MM.1S (cell line): ENCODE results near the gene ITGA3.

Experiments used
- DNase-seq: peaks from one replicate; pipeline ENCODE4 v3.0.0-alpha.2; 2015
- H2AFZ ChIP-seq: fragments of 300-600 bp; sonication (generic); 2 replicates; pipeline ENCODE4 v1.6.0; 2016; ENCODE audit warnings: antibody characterized with exemption, low read length
- H3F3A ChIP-seq: fragments of 300-600 bp; sonication (generic); 2 replicates; pipeline ENCODE4 v1.6.1; 2016; ENCODE audit warnings: mild to moderate bottlenecking, antibody characterized with exemption, low read length, moderate library complexity, mixed read lengths; ENCODE audit not compliant: insufficient read depth
- H3K27ac ChIP-seq: fragments of 300-600 bp; sonication (generic); 2 replicates; pipeline ENCODE4 v1.5.1; 2016; ENCODE audit warnings: mild to moderate bottlenecking, low read length
- H3K27me3 ChIP-seq: fragments of 300-600 bp; sonication (generic); replicated peaks from 2 replicates; pipeline ENCODE4 v1.6.0; 2016; ENCODE audit warnings: low read length; ENCODE audit not compliant: insufficient read depth
- H3K36me3 ChIP-seq: fragments of 300-600 bp; sonication (generic); replicated peaks from 2 replicates; pipeline ENCODE4 v1.6.1; 2016; ENCODE audit warnings: mild to moderate bottlenecking, low read length, mixed read lengths; ENCODE audit not compliant: insufficient read depth
- H3K4me1 ChIP-seq: fragments of 300-600 bp; sonication (generic); 2 replicates; pipeline ENCODE4 v1.6.1; 2016; ENCODE audit warnings: low read length, mixed read lengths
- H3K4me2 ChIP-seq: fragments of 300-600 bp; sonication (generic); 2 replicates; pipeline ENCODE4 v1.6.0; 2016; ENCODE audit warnings: low read depth, low read length
- H3K4me3 ChIP-seq: fragments of 300-600 bp; sonication (generic); 2 replicates; pipeline ENCODE4 v1.5.1; 2016; ENCODE audit warnings: low read length, mixed read lengths
- H3K79me2 ChIP-seq: fragments of 300-600 bp; sonication (generic); 2 replicates; pipeline ENCODE4 v1.6.1; 2016; ENCODE audit warnings: mixed run types, low read length, mixed read lengths
- H3K9ac ChIP-seq: fragments of 300-600 bp; sonication (generic); 2 replicates; pipeline ENCODE4 v1.6.1; 2016; ENCODE audit warnings: low read length, mixed read lengths
- H3K9me2 ChIP-seq: fragments of 300-600 bp; sonication (generic); replicated peaks from 2 replicates; pipeline ENCODE4 v1.6.1; 2016; ENCODE audit warnings: mild to moderate bottlenecking, low read length, mixed read lengths; ENCODE audit not compliant: insufficient read depth
- H3K9me3 ChIP-seq: fragments of 300-600 bp; sonication (generic); replicated peaks from 2 replicates; pipeline ENCODE4 v1.6.1; 2016; ENCODE audit warnings: mild to moderate bottlenecking, low read length, mixed read lengths; ENCODE audit not compliant: insufficient read depth
- H4K20me1 ChIP-seq: fragments of 300-600 bp; sonication (generic); 2 replicates; pipeline ENCODE4 v1.6.1; 2016; ENCODE audit warnings: mild to moderate bottlenecking, low read length, moderate library complexity, mixed read lengths; ENCODE audit not compliant: insufficient read depth
- EZH2 ChIP-seq: fragments of 300-600 bp; sonication (generic); optimal IDR thresholded peaks from 2 replicates; pipeline ENCODE3; 2017; ENCODE audit warnings: low read depth, mild to moderate bottlenecking, antibody characterized with exemption, low read length, mixed read lengths
- EZH2phosphoT487 ChIP-seq: fragments of 300-600 bp; sonication (generic); IDR thresholded peaks from 2 replicates; pipeline ENCODE4 v1.6.1; 2018; ENCODE audit warnings: antibody characterized with exemption, low read length
- TF ChIP-seq, protein P1 (sequence below): fragments of 300-600 bp; sonication (generic); IDR thresholded peaks from 2 replicates; pipeline ENCODE4 v1.5.1; 2016; ENCODE audit warnings: antibody characterized with exemption, low read length, mixed read lengths

The ITGA3 gene

DNA sequence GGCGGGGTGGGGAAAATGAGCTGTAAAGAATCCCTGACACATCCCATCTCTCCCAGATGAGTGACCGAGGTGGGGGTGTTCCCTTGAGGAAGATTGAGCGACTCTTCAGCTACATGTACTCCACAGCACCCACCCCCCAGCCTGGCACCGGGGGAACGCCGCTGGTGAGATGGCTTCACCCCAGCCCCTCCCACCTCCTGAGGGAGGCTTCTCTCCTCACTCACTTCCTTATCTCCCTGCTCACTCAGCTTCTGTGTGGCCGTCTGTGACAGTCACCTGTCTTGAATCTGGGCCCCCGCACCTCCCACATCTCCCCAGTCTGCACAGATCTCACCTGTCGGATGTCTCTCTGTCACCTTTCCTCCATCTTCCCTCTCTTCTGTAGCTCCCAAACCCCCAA, 52.6 kb downstream of the ITGA3 start:
- no peak overlapping the region for H3K27ac ChIP-seq
- H3K9me3 ChIP-seq: no peaks in the 10 kb centered on the region
- TF ChIP-seq EZH2 (no peak), EZH2phosphoT487 (no peak)
- TF ChIP-seq, protein P1, sequence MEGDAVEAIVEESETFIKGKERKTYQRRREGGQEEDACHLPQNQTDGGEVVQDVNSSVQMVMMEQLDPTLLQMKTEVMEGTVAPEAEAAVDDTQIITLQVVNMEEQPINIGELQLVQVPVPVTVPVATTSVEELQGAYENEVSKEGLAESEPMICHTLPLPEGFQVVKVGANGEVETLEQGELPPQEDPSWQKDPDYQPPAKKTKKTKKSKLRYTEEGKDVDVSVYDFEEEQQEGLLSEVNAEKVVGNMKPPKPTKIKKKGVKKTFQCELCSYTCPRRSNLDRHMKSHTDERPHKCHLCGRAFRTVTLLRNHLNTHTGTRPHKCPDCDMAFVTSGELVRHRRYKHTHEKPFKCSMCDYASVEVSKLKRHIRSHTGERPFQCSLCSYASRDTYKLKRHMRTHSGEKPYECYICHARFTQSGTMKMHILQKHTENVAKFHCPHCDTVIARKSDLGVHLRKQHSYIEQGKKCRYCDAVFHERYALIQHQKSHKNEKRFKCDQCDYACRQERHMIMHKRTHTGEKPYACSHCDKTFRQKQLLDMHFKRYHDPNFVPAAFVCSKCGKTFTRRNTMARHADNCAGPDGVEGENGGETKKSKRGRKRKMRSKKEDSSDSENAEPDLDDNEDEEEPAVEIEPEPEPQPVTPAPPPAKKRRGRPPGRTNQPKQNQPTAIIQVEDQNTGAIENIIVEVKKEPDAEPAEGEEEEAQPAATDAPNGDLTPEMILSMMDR: no peak
- no peak for DNase-seq
- no peak overlapping the region for H2AFZ ChIP-seq
- H4K20me1 ChIP-seq: no peaks in the 10 kb centered on the region
- no peak overlapping the region for H3K4me3 ChIP-seq
- no peaks in the 10 kb centered on the region for H3K9me2 ChIP-seq
- H3K27me3 ChIP-seq: no peaks in the 10 kb centered on the region
- H3K4me1 ChIP-seq: no peaks in the 10 kb centered on the region
- H3K79me2 ChIP-seq: no peaks in the 10 kb centered on the region
- H3K4me2 ChIP-seq: no peak overlapping the region
- H3K36me3 ChIP-seq: no peaks in the 10 kb centered on the region
- no peaks in the 10 kb centered on the region for H3F3A ChIP-seq
- H3K9ac ChIP-seq: no peak overlapping the region

DNA sequence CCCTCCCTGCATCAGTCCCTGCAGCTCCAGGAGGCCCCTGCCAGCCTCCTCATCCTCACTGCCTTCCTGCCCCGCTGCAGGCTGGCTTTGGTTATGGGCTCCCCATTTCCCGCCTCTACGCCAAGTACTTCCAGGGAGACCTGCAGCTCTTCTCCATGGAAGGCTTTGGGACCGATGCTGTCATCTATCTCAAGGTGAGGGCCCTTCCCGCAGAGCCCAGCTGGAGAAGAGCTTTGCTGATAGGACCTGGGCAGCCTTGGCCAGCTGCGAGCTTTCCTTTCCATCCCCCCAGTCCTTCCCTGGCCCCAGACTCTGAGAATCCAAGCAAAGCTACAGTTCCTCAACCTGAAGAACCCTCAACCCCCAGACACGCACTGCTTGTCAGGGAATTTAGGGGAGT, 53.3 kb downstream of the ITGA3 start:
- no peaks in the 10 kb centered on the region for H3K9me3 ChIP-seq
- TF ChIP-seq, protein P1: no peak
- TF ChIP-seq EZH2 (no peak), EZH2phosphoT487 (no peak)
- no peaks in the 10 kb centered on the region for H3K9me2 ChIP-seq
- H3F3A ChIP-seq: no peaks in the 10 kb centered on the region
- H3K79me2 ChIP-seq: no peaks in the 10 kb centered on the region
- no peaks in the 10 kb centered on the region for H3K36me3 ChIP-seq
- no peaks in the 10 kb centered on the region for H4K20me1 ChIP-seq
- no peak overlapping the region for H3K4me3 ChIP-seq
- no peak overlapping the region for H3K9ac ChIP-seq
- H2AFZ ChIP-seq: no peak overlapping the region
- no peaks in the 10 kb centered on the region for H3K4me1 ChIP-seq
- DNase-seq: no peak
- no peak overlapping the region for H3K4me2 ChIP-seq
- H3K27me3 ChIP-seq: no peaks in the 10 kb centered on the region
- H3K27ac ChIP-seq: no peak overlapping the region

DNA sequence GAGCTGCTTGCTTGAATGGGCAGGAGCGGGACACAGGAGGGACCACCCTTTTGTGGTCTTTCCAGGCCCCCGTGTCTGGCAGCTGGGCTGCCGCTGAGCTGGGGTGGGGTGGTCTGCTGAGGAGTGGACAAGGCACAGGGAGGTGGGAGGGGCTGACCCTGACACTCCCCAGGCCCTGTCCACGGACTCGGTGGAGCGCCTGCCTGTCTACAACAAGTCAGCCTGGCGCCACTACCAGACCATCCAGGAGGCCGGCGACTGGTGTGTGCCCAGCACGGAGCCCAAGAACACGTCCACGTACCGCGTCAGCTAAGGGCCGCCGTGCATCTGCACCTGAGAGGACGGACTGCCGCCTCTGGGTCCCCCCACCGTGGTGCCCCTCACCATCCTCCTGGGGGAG, 53.9 kb downstream of the ITGA3 start:
- Histone ChIP-seq H3K27ac (no peak overlapping the region), H3K27me3 (no peaks in the 10 kb centered on the region), H3K79me2 (no peaks in the 10 kb centered on the region), H3K4me2 (no peak overlapping the region), H4K20me1 (no peaks in the 10 kb centered on the region), H3K9me3 (no peaks in the 10 kb centered on the region), H2AFZ (no peak overlapping the region), H3K9ac (no peak overlapping the region), H3K4me1 (no peaks in the 10 kb centered on the region), H3F3A (no peaks in the 10 kb centered on the region), H3K36me3 (no peaks in the 10 kb centered on the region), H3K9me2 (no peaks in the 10 kb centered on the region), H3K4me3 (no peak overlapping the region)
- DNase-seq: no peak
- TF ChIP-seq, protein P1: no peak
- TF ChIP-seq EZH2phosphoT487 (no peak), EZH2 (no peak)
